IMR-90 (cell line): ENCODE measurements around the gene EPB41L3.

ENCODE experiments used
- BHLHE40 ChIP-seq: fragments of 150-350 bp; IDR thresholded peaks from 2 replicates; pipeline ENCODE4 v1.6.1; 2016; ENCODE audit warnings: mild to moderate bottlenecking, low read depth, low read length
- CHD1 ChIP-seq: IDR thresholded peaks from 2 replicates; pipeline ENCODE4 v1.6.1; 2012; ENCODE audit warnings: low read depth, low read length, improper control_type of control experiment
- CTCF ChIP-seq: conservative IDR thresholded peaks from 2 replicates; pipeline ENCODE4 v1.5.1; 2012; ENCODE audit warnings: mild to moderate bottlenecking, low read depth, low read length, improper control_type of control experiment
- FOS ChIP-seq: fragments of 150-350 bp; IDR thresholded peaks from 2 replicates; pipeline ENCODE4 v1.6.1; 2016; ENCODE audit warnings: low read depth, low read length
- MAFK ChIP-seq: IDR thresholded peaks from 2 replicates; pipeline ENCODE4 v1.6.1; 2012; ENCODE audit warnings: low read depth, low read length, improper control_type of control experiment
- MXI1 ChIP-seq: IDR thresholded peaks from 2 replicates; pipeline ENCODE4 v1.6.1; 2012; ENCODE audit warnings: low read depth, mild to moderate bottlenecking, low read length, moderate library complexity, borderline replicate concordance
- POLR2A ChIP-seq: IDR thresholded peaks from 2 replicates; pipeline ENCODE4 v1.6.1; 2012; ENCODE audit warnings: mild to moderate bottlenecking, low read depth, low read length
- RAD21 ChIP-seq: IDR thresholded peaks from 2 replicates; pipeline ENCODE4 v1.6.1; 2012; ENCODE audit warnings: low read length, improper control_type of control experiment
- RCOR1 ChIP-seq: IDR thresholded peaks from 2 replicates; pipeline ENCODE4 v1.6.1; 2012; ENCODE audit warnings: mild to moderate bottlenecking, low read length, improper control_type of control experiment; ENCODE audit not compliant: insufficient replicate concordance
- SMC3 ChIP-seq: fragments of 150-350 bp; IDR thresholded peaks from 2 replicates; pipeline ENCODE4 v1.6.1; 2016; ENCODE audit warnings: low read depth, mild to moderate bottlenecking, antibody characterized with exemption, low read length, moderate library complexity
- USF2 ChIP-seq: fragments of 150-350 bp; IDR thresholded peaks from 2 replicates; pipeline ENCODE4 v1.6.1; 2017; ENCODE audit warnings: mild to moderate bottlenecking, antibody characterized with exemption, low read length, low read depth

DNA sequence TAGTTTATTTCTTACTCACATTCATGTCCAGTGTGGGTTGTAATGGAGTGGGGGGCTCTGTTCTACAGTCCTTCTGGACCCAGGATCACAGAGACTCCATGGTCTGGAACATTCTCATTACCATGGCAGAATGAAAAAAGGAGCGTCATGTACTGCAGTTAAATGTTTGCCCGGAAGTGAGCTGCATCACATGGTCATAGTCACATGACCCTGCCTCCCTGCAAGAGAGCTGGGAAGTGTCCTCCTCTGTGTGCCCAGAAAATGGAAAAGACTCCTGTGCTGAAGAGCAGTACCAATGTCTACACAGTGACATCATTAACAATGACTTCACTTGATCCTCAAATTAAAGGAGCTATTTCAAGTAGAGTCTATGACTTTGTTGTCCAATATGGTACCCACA is 174.3 kb downstream of the EPB41L3 start:
- TF ChIP-seq POLR2A (no peak), USF2 (no peak), MXI1 (no peak), CTCF (no peak), FOS (no peak), MAFK (no peak), SMC3 (no peak), RAD21 (no peak), BHLHE40 (no peak), CHD1 (no peak), RCOR1 (no peak)
